ENCODE data around the gene TRPC4.

GRCh38 chr13:37663724-37664123 lies 205.8 kb downstream of the TRPC4 start:
- no peak for TF ChIP-seq POLR2A (IDR thresholded peaks at IDR 0.05)
- TF ChIP-seq CTCF (IDR thresholded peaks at IDR 0.05) = no peak
- no peak for TF ChIP-seq EP300 (IDR thresholded peaks at IDR 0.05)
